SIG-M5 treated with dmso at 0.1 percent for 504 hours (cell line): ENCODE results near the gene NFIX.
A peak's percentile ranks its signal among the peaks of the same experiment; 100 is the strongest.

Source experiments
- DNase-seq: peaks from one replicate; lab custom pipeline; 2025; ENCODE audit not compliant: unreplicated experiment; lab: John Stamatoyannopoulos, UW

Gene NFIX

GRCh38 chr19:13090511-13091231 lies 95.4 kb downstream of the NFIX start:
- peak; percentile 48 for DNase-seq

- DNase-seq: peak; percentile 21
Observed at GRCh38 chr19:13091400-13092157, 96.3 kb downstream of the NFIX start.

GRCh38 chr19:13092158-13092543 lies 96.9 kb downstream of the NFIX start:
- no peak for DNase-seq

- no peak for DNase-seq
Observed at GRCh38 chr19:13092606-13093235, 97.4 kb downstream of the NFIX start.

DNA sequence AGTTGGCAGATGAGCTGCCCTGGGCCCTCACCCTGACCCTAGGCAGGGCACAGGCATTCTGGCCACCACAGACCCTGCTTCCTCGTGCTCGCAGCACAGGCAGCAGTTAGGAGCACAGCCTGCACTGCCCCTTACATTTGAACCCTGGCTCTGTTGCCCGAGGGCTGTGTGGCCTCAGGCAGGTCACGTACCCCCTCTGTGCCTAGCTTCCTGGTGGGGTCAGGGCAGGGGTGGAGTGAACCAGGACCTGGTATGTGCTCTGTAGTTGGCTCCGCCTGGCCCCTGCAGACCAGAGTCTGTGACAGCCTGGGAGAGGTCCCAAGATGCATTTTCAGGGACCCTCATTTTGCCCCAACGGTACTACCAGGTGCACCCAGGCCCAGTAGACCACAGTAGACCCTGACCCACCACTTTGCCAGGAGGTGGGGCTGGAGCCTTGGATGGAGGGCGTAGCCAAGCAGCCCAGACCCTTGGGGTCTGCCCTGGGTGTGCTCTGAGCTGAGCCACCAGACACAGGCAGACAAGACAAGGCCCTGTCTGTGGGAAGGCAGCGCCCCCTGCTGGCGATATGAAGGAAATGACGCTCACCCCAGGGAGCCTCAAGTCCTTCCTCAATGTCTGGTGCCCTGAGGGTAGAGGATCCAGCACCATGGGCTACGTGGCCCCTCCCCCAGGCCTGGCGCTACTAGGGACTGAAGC lies 98.3 kb downstream of the NFIX start:
- DNase-seq: peak; percentile 84

DNA sequence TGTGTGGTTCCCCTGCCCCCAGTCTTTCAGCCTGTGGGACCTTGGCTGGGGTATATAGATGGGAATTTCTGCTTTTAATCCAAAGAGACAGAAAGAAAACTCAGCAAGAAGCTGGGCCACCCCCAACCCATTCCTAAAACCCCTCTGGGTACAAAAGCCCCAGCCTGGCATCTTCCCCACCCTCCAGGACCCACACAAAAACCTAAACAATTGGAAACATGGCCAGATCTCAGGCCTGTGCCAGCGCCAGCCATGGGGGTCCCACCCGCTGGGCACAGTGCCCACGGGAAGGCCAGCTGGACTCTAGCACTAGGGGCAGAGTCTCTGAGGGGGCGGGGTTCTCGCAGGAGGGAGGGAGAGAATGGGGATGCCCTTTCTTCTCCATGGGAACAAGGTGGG lies 98.8 kb downstream of the NFIX start:
- no peak for DNase-seq

DNA sequence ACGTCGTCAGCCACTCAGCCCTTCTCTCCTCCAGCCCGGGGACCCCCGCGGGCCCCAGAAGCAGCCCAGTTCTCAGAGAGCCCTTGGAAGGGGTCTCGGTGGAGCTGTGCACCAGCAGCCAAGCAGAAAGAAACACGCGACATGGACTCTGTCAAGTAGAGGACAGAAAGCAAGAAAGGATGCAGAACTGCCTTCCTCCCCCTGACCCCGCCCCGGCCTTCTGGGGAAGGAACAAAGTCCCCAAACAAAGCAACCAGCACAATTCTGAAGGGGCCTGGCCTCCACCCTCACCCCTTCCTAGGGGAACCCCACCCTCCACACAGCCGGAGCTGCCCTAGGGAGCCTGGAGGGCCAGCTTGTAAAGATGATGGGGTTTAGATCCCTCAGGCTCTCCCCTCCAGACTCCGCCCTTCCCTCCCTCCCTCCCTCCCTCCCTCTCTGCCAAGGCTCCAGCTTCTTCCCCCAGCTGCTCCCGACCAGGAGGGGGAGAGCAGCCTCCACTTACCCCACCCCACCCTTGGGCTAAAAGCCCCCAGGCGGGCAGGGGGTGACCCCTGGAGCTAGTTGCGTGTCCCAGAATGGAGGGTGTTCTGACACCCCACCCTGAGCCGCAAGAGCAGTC lies 99.6 kb downstream of the NFIX start:
- DNase-seq: peak; percentile 49

DNA sequence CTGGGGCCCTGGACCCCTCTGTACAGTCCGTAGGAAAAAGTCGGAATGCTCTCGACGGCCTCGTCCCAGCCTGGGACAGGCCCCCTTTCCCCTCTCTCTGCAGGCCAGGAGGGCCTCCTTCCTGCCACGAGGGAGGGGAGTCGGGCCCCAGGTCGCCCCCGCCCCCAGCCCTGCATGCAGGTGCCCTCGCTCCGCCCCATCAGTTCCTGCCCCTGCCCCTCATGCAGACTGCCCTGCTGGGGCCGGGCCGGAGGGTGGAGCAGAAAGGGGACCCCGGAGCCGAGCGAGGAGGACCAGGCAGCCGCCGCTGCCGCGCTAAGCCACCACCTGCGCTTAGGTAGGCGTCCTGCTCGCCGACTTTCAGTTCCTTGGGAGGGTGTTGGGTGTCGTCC lies 100.1 kb downstream of the NFIX start:
- DNase-seq: no peak

GRCh38 chr19:13095934-13096927 lies 101.0 kb downstream of the NFIX start:
- peak; percentile 77 for DNase-seq

GRCh38 chr19:13097033-13097462 lies 101.8 kb downstream of the NFIX start:
- peak; percentile 45 for DNase-seq

DNA sequence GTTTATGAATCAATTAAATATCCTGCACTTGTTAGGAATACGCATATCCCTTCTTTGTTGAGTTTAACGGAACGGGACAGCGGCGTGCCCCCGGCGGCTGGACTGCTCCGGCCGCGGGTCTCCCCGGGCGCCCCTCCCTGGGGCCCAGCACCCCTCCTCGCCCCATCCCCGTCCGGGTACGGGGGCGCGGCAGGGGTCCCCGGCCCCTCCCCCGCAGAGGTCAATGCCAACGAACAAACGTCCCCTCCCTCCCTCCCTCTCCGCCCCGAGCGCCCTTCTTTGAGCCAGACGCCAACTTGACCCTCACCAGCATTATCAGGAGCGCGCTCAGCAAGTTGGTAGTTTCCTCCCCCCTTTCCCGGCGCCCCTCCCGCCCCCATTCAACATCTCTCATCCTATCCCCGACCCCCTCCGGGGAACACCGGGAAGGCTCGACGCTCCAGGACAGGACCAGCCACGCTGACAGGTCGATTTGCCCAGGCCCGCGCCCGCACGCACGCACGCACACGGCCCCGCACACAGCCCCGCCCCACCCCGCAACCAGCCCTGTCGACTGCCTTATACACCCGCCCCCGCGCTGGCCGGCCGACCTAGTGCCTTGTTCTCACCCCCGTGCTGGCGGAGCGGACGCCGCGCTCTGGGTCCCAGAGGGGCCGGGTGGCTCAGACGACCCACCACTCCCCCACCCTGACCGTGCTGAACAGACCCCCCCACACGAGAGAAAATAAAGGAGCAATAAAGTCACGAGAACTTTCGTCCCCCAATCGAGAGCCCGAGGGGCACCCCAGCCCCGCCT lies 102.4 kb downstream of the NFIX start:
- peak; percentile 86 for DNase-seq

DNA sequence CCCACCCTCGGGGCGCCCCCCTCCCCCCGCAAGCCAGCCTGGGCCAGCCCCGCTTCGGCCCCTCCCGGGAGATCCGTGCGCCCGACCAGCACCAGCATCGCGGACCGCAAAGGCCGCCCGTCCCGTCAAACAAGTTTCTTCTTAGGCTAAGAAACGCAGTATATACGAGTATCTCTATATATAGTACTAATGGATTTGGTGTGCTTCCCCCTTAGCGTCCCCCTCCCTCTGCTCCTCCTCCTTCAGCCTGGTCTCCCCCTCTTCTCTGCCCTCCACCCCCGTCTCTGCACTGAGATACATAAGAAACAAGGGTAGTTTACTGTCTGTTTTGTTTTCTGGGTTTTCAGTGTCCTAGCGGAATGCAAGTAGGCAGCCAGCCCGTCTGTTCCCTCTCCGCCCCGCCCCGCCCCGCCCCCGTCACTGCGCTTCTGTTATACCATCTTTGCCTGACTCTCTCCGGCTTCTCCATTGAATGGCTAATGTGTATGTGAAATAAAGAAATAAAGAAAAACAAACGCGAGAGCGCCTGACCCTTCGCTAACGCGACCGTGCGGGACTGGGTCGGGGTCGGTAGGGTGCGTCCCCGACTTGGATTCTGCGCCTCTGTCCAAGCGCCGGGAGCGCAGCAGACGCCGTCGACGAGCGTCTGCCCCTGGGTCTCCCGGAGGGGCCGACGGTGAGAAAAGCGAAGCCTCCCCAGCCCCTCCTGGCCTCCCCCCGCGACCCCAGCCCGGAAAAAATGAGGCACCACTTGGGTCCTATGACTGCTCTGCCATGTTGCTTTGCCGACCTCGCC lies 103.2 kb downstream of the NFIX start:
- peak; percentile 87 for DNase-seq

- DNase-seq: peak; percentile 85
Observed at GRCh38 chr19:13099073-13099999, 104.1 kb downstream of the NFIX start.

- DNase-seq: peak; percentile 58
Observed at GRCh38 chr19:13100031-13100588, 104.8 kb downstream of the NFIX start.

DNA sequence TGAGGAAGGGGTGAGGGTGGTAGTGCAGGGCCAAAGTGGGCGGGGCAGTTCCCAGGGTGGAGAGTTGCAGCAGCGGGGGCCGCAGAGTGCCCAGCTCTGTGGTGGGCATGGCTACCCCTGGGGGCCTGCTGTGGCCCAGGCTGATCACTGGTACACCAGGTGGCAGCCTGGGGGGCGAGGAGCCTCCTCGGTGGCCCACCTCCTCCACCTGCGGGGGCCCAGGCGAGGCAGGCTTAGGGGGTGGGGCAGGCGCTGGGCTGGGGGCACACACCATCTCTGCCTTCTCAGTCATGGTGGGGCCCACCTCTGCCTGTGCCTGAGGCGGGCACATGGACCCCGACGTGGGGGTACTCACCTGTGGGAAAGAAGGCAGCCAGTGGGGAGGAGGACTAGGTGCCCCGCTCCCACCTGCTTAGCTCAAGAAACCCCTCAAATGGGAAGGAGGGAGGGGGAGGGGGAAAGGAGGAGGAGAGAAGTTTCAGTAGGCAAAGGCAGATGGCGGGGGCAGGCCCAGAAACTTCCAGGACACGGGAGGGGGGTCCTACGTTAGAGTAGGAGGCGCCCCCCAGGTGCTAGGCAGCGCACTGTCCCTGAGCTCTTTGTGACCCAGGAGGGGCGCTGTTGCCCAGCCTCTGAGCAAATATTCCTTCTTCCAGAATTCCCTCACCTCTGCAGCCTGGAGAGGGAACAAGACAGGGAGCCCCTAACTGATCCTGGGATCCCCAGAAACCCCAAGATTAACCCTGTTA lies 105.7 kb downstream of the NFIX start:
- peak; percentile 24 for DNase-seq
